ENCODE measurements around the gene PPM1A.

PPM1A gene

DNA sequence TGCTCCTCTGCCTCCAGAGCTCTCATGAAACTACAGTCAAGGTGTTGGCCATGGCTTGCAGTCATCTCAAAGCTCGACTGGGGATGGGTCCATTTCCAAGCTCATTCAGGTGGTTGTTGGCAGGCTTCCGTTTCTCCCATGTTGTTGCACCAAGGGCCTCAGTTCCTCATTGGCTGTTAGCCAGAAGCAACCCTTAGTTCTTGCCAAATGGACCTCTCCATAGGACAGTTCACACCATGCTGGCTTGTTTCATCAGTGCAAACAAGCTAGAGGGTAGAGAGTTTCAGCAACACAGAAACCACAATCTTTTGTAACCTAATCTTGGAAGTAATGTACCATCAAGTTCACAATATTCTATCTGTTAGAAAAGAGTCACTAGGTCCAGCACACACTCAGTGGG lies 22.7 kb upstream of the PPM1A start:
- DNase-seq (ENCODE audit: low spot score): no peak

DNA sequence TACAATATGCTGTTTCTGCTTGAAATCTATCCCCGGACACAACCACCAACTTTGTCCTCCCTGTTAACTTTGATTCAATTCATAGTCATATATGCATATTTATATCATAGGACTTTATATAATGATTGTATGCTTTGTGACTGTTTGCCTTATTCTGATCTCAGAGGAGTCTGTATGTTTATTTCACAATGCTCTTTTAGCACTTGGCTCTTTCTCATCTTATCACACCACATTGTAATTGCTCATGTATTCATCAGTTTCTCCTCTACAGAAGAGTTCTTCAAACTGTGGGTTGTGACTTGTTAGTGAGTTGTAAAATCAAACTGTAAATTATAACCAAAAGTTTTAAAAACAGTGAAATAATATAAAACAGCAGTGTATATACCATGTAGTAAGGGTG lies 21.7 kb upstream of the PPM1A start:
- no peak for DNase-seq (ENCODE audit: low spot score)

DNA sequence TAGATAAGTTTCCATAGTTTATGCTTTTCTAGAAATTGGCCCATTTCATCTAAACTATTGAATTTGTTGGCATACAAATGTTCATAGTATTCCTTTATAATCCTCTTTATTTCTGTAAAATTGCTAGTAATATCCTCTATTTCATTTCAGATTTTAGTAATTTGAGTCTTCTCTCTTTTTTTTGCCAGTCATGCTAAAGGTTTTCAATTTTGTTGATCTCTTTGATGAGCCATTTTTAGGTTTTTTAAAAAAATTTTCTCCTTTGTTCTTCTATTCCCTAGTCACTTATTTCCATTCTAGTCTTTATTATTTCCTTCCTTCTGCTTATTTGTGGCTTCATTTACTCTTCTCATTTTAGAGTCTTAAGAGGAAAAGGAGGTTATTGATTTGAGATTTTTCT lies 19.4 kb upstream of the PPM1A start:
- DNase-seq (ENCODE audit: low spot score): no peak

DNA sequence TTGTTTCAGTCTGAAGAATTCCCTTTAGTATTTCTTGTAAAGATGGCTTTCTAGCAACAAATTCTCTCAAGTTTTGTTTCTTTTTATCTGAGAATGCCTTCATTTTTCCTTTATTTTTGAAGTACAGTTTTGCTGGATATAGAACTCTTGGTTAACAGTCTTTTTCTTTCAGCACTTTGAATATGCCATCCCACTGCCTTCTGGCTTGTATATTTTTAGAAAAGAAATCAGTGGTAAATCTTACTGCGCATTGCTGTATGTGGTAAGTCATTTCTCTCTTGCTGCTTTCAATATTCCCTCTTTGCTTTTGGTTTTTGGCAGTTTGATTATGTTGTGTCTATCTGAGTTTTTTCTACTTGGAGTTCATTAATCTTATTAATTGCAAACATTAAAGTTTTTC lies 16.8 kb upstream of the PPM1A start:
- no peak for DNase-seq (ENCODE audit: low spot score)

- DNase-seq (ENCODE audit: low spot score): no peak
Measured at GRCh38 chr14:60233251-60233650, 15.8 kb upstream of the PPM1A start.

- DNase-seq (ENCODE audit: low spot score): no peak
Measured at GRCh38 chr14:60233891-60234290, 15.1 kb upstream of the PPM1A start.

DNA sequence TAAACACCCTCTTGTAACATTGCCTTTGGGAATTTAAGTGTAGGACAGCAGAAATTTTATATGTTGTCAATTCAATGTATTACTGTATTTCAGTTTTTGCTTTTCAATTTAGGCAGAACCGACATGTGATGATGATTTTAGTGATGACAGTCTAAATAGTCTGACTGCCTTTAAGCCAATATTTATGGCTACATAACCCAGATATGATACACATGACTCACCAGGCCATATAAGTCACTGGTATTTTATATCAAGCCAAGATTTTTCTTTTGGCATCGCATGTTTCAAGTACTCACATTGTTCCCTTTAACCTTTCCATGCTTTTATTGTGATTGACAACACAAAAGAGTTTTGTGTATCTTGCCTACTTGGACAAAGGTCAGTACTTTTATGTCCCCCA lies 13.6 kb upstream of the PPM1A start:
- DNase-seq (ENCODE audit: low spot score): no peak

GRCh38 chr14:60238955-60239354 lies 10.1 kb upstream of the PPM1A start:
- no peak for DNase-seq (ENCODE audit: low spot score)

GRCh38 chr14:60240139-60240856 lies 8.7 kb upstream of the PPM1A start:
- no peak for DNase-seq (ENCODE audit: low spot score)

GRCh38 chr14:60241091-60241490 lies 7.9 kb upstream of the PPM1A start:
- no peak for DNase-seq (ENCODE audit: low spot score)

- DNase-seq (ENCODE audit: low spot score): no peak
Measured at GRCh38 chr14:60242429-60242828, 6.6 kb upstream of the PPM1A start.

- DNase-seq (ENCODE audit: low spot score): no peak
Measured at GRCh38 chr14:60245380-60246177, 3.4 kb upstream of the PPM1A start.

- peak; percentile 88 for DNase-seq (ENCODE audit: low spot score)
Measured at GRCh38 chr14:60247994-60248696, 876 bp upstream of the PPM1A start.

DNA sequence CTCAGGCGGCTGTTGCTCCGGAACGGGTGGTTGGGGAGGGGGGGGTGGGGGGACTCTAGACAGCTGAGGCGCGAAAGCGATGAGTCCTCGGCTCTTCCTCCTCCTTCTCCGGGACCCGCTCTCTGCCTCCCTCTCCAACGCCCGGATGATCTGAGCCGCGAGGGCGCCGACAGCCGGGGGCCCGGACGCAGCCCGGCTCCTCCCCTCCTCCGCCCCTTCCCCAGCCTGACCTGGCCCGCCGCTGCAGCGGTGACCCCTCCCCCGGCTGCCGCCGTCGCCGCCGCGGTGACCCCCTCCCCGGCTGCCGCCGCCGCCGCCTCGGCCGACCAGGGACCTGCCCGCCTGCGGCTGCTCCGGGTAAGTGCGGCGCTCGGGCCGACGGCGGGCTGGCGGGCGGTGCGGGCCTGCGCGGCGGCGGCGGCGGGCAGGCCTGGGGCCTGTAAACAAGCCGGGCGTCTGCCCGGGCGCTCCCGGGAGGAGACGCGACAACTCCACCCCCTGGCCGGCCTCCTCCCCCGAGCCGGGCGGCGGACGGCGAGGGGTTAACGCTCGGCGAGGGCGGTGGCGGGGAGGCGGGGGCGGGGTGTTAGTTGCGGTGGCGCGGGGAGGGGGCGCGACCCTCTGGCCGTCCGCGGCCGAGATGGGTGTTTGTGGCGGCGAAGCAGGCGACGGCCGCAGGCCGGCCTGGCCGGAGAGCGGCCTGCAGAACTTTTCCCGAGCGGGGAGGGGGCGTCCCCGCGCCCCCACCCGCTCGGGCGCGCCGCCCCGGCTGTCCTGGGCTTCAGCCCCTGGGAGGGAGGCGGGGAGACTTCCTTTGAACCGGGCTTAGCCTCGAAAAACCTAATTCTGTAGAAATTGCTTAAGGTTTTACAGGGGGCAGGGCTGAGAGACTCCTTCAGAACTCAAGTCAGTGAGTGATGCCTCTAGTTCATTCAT lies 568 bp downstream of the PPM1A start:
- DNase-seq (ENCODE audit: low spot score): peak; percentile 52

DNA sequence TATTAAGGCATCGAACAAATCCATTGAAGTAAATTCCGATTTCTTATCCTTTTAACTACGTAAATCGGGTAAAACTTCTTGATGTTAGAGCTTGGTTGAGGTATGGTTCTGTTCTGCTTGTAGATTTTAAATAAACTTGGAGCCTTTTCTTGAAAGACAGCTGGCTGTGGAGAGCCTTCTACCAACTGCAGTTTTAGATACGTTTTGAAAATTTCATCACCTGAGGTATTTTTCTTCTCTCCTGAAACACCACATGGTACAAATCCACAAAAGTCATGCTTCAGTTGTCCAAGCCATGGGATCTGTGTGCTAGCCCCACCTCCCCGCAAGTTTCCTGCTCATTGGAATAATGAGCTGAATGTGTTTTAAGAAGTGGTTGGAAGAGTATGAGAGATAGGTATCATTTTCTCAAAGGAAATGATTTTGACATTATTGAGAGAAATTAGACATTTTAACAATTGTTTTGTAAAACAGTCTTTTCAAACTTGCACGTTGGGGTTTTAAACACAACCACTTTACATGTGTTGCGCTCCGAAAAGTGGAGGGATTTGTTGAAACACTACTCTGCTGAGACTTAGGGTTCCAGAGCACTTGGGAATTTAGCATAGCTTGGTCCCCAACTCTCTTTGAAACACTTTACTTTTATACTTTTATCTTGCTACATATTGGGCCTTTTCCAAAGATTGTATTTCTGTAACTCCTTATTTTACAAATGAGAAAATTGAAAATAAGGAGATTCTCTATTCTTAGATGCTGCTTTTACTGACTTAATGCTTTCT lies 1.4 kb downstream of the PPM1A start:
- no peak for DNase-seq (ENCODE audit: low spot score)

- no peak for DNase-seq (ENCODE audit: low spot score)
Measured at GRCh38 chr14:60251877-60252276, 2.9 kb downstream of the PPM1A start.

DNA sequence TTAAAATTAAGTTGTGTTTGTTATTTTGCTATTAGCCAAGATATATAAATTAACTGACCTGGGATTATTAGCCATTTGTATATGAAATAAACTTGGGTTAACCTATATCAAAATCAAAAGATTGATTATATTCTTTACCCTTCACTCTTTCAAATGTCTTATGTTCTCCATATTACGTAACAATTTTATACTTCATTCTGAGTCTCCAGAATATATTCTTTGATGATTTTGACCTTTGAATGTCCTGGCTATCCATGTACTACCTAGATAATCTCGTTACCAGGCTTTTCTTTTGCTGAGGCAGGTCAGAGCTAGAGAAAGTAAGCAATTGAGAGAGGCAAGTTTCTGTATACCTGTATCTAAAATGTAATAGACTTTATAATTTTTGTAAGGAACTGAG lies 3.6 kb downstream of the PPM1A start:
- DNase-seq (ENCODE audit: low spot score): no peak

DNA sequence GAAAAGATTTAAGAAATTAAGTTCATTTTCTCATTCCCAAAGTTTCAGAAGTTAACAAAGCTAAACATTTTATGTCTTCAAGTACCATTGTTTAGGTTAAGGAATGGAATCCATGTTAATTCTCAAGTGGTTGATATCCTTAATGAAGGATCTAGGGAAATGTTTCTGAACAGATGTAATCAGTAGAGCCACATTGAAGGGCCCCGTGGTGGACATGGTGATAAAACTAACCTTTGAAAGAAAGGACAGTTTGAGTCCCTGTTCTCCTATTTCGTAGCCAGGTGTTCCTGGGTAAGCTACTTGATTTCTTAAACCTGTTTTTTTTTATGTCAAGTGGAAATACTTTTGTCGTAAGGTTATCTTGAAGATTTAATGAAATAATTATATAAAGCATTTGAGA lies 4.6 kb downstream of the PPM1A start:
- DNase-seq (ENCODE audit: low spot score): no peak

DNA sequence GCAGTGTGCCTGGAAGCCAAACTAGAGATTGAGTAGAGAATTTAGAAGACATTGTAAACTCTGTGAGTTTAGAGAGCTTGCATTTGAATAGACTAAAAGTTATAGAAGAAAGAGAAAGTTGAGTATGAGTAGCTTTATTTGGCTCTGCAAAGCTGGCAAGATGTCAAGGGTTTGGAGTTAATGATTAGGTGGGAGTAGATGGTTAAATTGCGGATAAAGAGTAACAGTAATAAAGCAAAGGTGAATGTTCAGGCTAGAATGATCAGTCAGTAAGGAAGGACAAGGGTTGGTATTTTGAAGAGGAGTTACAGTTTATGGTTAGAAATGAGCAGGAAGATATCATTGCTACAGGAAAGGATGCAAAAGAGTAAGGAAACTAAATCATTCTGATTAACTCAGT lies 5.2 kb downstream of the PPM1A start:
- DNase-seq (ENCODE audit: low spot score): no peak

- DNase-seq (ENCODE audit: low spot score): no peak
Measured at GRCh38 chr14:60257865-60258264, 8.8 kb downstream of the PPM1A start.

DNA sequence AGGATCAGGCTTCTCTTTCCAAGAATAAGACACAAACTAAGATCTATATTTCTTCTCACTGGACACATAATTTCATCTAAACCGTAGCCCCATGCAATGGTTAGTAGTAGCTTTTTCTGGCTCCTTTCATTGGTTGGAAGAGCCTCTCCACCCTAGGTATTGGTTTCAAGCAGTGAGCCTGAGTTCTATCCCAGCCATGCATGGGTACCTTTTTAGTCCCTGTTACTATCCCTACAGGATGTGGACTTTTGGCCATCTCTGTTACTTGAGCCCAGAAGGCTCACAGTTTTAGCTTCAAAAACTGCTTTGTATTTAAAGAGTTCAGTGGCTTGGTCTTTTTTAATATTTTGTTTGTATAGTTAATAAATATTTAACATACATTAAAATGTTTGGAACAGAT lies 16.1 kb downstream of the PPM1A start:
- no peak for DNase-seq (ENCODE audit: low spot score)
